HT1080 (cell line): ENCODE results near the gene PRPF38A. TPM values are rescaled to one million over a fixed set of nuclear protein-coding genes. Genes with fewer than 3 reads are reported as not detected.
A peak's percentile ranks its signal among the peaks of the same experiment; 100 is the strongest.

Experiments used
- DNase-seq: peaks from one replicate; pipeline ENCODE4 v3.0.0-alpha.2; 2015; ENCODE audit warnings: low read depth
- total RNA-seq: library from RNA; depleted of rRNA; stranded (reverse); fragments of >200 nt; shearing (Covaris generic); gene quantifications from 2 replicates; pipeline ENCODE4 v1.2.3, GENCODE V29; 2014

The PRPF38A gene
- total RNA-seq, 1 experiment from 2014 or later = 26.7 TPM

DNA sequence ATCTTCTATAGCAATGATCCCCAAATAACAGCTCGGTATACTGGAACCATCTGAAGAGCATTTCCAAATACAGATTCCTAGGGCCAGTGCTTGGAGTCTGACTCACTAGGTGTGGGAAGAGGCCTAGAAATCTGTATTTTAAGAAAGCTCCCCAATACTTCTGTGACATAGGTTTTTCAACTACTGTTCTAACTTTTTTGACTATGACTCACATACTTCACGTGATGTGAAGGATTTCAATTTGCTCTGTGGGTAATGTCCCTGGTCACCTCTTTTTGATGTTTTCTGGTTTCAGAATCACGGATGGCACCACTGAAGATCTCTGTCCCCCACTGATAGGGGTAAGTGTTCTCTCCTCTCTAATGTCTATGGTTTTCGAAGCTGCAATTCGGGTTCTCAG, 11.2 kb upstream of the PRPF38A start:
- DNase-seq = no peak

DNA sequence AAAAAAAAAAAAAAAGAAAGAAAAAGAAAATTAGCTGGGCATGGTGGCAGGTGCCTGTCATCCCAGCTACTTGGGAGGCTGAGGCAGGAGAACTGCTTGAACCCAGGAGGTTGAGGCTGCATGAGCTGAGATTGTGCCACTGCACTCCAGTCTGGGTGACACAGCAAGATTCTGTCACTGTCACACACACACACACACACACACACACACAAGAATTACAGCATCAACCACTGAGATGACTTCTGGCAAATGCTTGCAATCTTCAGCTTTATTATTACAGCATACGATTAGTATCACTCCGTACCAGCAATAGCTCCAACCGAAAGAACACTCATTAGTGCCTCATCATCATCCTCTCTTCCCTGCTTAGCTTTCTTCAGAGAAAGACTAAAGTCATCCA, 4.8 kb upstream of the PRPF38A start:
- DNase-seq = no peak

DNA sequence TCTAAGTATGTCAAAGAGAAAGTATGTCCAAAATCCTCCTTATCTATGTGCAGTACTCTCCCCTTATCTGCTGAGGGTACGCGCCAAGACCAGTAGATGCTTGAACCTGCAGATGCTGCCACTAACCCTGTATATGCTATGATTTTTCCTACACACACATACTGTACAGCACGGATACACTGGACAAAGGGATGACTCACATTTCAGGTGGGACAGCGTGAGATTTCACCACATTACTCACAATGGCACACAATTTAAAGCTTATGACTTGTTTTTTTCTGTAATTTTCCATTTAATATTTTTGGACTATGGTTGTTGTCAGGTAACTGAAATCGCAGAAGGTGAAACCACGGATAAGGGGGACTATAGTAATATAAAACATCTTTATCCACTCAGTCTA, 4.3 kb upstream of the PRPF38A start:
- peak; percentile 6 for DNase-seq

DNA sequence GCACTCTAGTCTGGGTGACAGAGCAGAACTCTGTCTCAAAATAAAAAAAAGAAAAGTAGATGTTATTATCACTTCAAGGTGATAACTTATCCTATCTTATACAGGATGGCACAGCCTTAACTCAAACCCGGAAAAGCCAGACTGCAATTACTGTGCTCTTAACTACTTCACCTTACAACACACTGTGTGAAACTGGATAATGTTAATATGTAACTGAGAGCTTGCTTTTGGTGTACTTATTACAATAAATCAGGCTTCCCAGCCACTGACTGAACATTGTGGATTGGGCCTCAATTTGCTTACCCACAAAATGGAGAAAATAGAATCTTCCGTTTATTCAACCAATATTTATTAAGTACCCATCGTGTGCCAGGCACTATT, 1.6 kb upstream of the PRPF38A start:
- DNase-seq = no peak

DNA sequence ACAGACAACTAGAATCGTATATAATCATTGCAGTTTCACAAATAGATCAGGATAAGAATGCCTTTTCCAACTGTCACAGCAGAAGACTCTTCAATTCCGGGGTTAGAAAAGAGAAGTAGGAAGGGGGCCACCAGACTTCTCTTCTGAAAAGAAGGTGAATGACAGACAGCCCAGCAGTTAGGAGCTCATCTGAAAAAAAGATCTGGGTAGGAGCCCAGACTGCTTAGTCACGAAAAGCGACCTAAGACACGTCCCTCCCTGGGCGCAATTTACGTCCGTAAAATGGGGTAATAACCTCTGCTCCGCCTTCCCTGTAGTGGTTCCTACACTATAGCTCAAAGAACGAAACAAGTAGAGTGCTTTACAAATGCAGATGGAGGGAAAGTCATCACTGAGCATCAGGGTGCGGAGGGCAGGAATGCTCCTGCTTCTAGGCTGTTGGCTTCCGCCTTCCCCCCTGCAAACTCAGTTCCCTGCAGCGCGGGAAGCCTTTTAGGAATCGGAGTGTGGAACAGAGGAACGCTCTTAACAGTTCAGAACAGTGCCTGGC, 761 bp upstream of the PRPF38A start:
- peak; percentile 75 for DNase-seq

DNA sequence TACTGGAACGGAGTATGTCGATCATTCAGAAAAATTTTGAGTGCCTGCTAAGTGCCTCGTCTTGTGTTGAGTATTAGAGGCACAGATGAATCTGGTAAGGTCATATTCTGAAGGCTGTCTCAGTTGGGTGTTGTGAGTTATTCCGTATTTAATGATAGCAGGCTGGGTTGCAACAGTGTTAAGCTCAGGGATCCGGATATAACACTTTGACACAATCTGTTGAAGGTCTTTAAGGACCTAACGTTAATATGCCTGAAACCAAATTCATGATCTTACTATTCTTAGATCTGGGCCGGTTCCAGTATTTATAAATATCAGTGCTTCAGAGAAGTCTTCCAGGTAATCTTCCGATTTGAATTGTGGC, 555 bp downstream of the PRPF38A start:
- DNase-seq = no peak

DNA sequence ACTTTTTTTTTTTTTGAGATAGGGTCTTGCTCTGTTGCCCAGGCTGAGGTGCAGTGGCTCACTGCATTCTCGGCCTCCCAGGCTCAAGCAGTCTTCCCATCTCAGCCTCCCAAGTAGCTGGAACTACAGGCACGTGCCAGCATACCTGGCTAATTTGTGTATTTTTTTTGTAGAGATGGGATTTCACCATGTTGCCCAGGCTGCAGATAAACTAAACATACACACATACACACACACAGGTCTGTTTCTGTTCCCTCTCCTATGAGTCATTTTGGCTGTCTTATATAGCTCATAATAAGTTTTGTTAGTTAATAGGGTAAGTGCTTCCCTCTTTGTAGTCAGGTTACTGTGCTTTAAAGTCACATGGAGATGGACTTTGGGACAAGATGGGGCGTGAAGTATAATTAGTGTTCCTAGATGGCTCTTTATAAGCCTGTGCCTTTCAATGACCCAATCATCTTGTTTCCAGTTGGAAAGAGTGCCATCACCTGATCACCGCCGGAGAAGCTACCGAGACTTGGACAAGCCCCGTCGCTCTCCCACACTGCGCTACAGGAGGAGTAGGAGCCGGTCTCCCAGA, 9.1 kb downstream of the PRPF38A start:
- peak; percentile 15 for DNase-seq

DNA sequence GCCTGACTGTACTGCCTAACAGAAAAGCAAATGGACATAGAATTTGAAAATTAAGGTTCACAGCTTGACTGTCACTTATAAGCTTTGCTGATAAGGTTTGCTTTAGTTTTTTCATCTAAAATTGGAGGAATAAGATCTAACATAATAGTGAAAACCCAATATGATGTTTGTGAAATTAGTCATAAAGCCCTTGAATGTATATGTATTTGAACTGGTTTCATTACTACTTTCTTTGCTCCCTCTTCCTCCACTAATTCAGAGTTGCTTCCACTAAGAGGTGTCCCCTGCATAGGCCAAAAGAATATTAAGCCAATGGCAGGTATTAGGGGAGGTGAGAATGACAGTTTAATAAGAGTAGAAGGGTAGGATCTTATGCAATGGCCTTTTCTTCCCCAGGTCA, 10.5 kb downstream of the PRPF38A start:
- no peak for DNase-seq

DNA sequence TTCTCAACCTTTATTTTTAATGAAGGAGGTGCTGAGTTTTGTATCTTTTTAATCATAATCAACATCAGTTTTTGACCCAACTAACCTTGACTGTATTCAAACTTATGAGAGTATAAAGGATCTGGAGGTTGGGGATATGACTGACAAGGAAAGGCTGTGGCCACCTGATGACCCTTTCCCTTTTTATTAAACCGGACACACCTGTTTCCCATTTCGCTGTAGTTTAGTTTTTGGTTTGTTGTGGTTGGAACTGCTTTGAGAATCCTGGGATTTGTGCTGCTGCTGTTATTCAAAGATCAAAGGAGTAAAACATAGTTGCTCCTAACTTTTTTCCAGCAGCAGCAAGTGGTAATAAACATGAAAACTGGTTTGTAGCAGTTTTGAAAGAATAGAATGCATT, 12.4 kb downstream of the PRPF38A start:
- no peak for DNase-seq

DNA sequence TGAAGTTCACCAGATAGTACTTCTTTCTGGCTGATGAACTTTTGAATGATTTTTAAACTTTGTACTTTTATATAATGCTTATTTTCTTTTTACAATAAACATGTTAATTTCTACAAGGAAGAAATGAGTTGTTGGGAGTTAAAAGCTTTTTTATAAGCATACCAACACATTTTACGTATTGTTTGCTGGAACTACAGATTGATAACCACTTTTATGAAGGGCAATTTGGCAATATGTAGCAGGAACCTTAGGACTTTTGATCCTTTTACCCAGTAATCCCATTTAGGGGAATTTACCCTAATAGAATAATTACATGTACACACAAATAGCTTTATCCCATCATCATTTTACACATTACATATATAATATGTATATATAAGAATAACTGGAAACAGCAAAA, 16.3 kb downstream of the PRPF38A start:
- DNase-seq = no peak

DNA sequence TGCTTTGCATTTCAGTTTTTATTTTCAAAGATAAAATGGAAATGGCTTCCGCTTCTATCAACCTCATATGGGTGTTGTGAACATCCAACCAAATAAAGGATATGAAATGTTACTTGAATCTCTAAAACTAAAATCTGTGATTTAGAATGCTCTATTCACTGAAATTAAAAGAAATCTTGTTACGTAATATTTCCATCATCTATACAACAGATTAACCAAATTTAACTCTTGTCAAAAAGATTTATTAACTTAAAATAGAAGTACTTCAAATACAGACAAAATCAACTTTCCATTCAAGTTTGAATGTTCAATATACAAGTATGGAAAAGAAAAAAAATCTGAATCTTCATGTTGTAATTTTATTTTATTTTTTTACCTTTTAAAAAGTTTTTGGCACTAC, 18.7 kb downstream of the PRPF38A start:
- no peak for DNase-seq

DNA sequence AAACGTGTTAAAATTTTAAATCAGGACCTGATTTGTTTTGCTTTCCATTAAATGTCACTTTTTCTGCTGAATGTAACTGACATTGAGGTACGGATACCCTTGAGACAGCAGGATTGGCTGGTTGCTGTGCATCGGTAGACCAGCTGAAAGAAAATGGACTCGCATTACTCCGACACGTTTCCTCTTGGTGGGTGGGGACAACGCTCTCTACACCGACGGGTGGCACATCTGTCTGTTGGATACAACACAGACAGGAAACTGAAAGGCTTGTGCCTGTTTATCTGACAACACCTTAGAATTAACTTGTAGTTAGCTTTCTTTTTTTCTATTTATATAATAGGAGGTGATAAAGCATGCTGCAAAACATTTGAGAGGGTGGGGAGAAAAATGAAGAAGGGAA, 19.4 kb downstream of the PRPF38A start:
- no peak for DNase-seq

DNA sequence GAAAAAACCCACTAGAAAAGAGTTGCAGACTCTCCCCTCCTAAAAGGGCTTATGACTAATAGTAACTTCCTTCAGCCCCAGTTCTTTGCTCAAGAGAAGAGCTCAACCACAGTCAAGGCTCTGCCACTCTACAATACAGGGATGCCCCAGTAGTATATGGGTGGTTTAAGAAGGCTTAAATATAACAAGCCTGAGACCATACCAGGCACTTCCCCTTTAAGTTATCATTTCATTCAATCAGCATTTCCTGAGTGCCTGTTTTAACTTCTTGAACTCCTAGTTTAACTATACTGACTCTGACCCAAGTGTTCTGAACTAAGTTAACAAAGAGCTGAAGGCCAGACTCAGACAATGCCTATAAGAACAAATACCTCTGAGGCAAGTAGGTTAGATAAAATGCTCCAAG, 19.8 kb downstream of the PRPF38A start:
- peak; percentile 31 for DNase-seq

DNA sequence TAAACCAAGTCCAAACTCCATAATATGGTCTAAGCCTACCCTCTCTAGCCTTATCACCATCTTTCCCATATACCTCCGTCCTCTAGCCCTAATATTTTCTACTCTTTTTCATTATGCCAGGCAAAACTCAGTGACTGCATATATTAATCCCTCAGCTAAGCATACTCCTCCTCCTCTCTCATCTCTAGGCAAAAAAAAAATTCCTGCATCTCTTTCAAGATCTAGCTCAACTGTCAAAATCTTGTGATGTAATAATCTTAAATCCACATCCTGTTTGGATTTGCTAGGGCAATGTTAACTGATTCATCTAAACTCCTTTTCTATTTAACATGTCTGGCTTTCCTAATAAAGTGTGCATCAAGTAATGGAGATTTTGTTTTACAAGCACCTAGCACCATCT, 20.4 kb downstream of the PRPF38A start:
- DNase-seq = peak; percentile 34

DNA sequence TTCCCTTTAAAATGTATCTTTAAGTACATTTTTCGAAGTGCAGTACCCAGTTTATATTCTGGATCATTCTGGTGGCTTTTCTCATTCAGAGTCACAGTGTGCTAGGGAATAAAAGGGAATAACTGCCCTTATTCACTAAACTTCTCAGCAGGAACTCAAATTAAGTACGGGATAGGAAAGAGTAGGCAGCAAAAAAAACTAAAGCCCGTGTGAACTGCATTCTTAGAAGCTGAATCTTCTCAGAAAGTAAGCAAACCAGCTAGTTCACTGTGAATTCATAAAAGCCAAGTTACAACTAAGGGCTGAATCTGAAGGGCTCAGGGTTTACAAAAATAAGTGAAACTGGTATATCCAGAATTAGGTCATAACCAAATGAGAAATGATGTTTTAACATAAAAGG, 22.0 kb downstream of the PRPF38A start:
- no peak for DNase-seq

DNA sequence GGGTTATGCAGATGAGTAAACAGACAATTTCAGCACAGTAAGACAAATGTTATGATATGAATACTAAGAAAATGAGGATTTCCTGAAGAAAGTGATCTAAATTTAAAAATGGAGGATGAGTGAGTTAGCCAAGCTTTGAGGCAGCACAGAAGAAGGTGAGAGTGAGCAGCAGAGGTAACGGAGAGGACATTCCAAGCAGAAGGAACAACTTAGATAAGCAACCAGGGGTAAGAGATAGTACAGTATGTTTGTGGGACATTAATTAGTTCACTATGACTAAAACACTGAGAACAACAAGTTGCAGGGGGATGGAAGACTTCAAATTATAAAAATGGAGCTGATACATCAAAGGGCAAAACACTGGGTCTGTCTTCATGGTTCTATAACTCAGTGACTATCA, 22.8 kb downstream of the PRPF38A start:
- no peak for DNase-seq

DNA sequence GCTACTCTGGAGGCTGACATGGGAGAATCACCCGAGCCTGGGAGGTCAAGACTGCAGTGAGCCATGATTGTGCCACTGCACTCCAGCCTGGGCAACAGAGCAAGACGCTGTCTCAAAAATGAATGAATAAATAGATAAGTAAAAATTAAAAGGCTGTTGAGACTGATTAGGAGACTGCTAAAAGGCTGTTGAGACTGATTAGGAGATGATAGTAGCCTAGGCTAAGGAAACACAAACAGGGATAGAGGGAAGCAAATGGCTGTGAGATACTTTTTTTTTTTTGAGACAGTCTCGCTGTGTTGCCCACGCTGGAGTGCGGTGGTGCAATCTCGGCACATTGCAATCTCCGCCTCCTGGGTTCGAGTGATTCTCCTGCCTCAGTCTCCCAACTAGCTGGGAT, 28.4 kb downstream of the PRPF38A start:
- no peak for DNase-seq

DNA sequence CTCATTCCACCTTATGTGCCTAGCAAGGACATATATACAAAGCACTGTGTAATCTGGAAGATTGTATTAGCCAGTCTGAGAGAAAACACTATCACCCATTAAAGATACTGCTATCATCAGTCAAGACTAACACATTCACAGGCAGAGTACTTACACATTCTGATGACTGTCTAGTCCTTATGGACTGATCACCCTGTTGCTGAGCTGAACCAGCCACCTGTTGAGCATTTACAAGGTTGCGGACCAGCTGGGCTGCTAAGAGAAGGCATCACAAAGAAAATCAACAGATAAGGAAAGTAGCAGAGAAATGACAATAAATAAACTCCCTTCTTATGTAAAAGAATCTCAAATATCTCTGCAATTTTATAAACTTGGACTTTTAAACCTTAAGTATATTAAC, 30.8 kb downstream of the PRPF38A start:
- DNase-seq = no peak

DNA sequence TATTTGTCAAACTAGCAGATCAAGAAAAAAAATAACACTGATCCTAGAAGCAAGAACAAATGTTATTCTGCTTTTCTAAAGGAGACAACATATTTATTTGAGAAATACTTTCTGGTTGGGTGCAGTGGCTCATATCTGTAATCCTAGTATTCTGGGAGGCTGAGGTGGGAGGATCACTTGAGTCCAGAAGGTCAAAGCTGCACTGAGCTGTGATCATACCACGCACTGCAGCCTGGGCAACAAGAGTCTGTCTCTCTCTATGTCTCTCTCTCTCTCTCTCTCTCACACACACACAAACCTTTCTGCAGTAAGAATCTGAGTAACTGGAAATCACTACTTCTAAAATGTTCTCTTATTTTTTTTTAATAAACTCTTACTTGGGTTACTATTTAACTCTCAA, 31.2 kb downstream of the PRPF38A start:
- DNase-seq = no peak

DNA sequence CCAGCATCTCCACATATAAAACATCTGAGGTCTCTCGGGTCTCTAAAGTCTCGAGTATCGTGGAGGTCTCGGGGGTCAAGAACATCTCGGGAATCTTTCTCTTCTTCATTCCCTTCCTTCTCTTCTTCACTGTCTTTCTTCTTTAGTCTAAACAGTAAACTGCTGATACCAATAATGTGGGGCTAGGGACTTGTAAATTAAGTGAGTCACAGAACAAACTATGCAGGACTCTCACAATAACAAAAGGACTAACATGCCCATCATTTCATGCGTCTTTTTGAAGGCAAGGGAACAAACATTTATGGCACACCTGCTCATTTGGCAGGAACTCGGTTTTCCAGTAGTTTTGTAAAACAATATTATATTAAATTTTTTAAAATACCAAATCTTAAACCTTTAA, 32.4 kb downstream of the PRPF38A start:
- DNase-seq = no peak

DNA sequence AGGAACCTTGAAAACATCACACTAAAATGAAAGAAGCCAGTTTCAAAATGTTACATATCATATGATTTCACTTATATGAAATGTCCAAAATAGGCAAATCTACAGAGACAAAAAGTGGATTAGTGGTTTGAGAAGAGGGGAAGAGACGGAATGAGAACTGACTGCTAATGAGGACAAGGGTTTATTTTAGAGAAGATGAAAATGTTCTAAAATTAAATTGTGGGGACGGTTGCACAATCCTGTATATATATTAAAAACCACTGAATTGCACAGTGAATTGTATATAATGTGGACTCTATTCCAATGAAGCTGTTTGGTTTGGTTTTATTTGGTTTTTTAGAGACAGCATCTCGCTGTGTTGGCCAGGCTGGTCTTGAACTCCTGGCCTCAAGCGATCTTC, 35.6 kb downstream of the PRPF38A start:
- DNase-seq = no peak

DNA sequence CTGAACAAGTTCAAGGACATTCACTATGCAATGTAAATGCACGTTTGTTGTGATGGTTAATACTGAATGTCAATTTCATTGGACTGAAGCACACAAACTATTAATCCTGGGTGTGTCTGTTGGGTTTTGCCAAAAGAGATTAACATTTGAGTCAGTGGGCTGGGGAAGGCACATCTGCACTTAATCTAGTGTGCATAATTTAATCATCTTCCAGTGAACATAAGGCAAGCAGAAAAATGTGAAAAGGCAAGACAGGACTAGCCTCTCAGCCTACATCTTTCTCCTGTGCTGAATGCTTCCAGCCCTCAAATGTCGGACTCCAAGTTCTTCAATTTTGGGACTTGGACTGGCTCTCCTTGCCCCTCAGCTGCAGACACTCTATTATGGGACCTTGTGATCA, 40.1 kb downstream of the PRPF38A start:
- no peak for DNase-seq

DNA sequence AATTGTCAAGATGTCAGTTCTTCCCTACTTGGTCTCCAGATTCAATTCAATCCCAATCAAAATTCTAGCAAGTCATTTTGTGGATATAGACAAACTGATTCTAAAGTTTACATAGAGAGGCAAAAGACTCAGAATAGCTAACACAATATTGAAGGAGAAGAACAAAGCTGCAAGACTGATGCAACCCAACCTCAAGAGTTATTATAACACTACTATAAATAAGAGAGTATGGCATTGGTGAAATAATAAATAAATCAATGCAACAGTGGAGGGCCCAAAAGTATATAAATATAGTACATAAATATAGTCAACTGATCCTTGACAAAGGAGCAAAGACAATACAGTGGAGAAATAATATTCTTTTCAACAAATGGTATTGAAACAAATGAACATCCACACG, 49.7 kb downstream of the PRPF38A start:
- no peak for DNase-seq

DNA sequence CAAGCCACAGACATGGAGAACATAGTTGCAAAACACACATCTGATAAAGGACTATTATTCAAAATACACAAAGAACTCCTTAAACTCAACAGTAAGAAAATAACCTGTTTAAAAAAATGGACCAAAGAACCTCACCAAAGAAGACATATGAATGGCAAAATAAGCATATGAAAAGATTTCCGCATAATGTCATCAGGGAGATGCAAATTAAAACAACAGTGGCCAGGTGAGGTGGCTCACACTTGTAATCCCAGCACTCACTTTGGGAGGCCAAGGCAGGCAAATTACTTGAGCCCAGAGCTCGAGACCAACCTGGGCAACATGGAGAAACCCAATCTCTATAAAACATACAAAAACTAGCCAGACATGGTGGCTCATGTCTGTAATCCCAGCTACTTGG, 50.4 kb downstream of the PRPF38A start:
- no peak for DNase-seq
